Measurements from ENCODE around the gene MAP3K3.

DNA sequence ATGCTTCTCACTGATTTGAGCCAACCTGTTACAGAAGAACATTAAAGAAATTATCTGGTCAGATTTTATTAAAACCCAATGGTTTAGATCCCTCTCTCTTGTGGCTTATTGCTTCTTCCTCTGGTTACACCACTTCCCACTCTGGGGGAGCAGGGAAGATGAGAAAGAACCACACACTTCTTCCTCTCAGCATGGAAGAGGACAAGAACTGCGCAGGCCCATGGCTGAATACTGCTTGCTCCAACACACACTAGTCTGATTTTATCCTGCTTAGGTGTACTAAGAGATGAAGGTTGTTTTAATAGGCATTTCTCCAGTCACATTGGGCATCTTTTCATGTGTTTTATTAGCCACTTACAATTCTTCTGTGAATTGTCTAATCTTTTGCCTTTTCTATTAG is 27.6 kb downstream of the MAP3K3 start:
- no peak for TF ChIP-seq EP300 (IDR thresholded peaks at IDR 0.05; ENCODE audit: borderline replicate concordance)
- no peak for TF ChIP-seq YY1 (IDR thresholded peaks at IDR 0.05; ENCODE audit: low read depth)
- no peak for TF ChIP-seq ZBTB7A (IDR thresholded peaks at IDR 0.05; ENCODE audit: low read depth)
- TF ChIP-seq, protein P1, sequence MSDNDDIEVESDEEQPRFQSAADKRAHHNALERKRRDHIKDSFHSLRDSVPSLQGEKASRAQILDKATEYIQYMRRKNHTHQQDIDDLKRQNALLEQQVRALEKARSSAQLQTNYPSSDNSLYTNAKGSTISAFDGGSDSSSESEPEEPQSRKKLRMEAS (IDR thresholded peaks at IDR 0.05): no peak
- TF ChIP-seq TCF12 (IDR thresholded peaks at IDR 0.05; ENCODE audit: low read depth): no peak
- TF ChIP-seq RAD21 (IDR thresholded peaks at IDR 0.05; ENCODE audit: low read depth): no peak
- TF ChIP-seq, protein P2, sequence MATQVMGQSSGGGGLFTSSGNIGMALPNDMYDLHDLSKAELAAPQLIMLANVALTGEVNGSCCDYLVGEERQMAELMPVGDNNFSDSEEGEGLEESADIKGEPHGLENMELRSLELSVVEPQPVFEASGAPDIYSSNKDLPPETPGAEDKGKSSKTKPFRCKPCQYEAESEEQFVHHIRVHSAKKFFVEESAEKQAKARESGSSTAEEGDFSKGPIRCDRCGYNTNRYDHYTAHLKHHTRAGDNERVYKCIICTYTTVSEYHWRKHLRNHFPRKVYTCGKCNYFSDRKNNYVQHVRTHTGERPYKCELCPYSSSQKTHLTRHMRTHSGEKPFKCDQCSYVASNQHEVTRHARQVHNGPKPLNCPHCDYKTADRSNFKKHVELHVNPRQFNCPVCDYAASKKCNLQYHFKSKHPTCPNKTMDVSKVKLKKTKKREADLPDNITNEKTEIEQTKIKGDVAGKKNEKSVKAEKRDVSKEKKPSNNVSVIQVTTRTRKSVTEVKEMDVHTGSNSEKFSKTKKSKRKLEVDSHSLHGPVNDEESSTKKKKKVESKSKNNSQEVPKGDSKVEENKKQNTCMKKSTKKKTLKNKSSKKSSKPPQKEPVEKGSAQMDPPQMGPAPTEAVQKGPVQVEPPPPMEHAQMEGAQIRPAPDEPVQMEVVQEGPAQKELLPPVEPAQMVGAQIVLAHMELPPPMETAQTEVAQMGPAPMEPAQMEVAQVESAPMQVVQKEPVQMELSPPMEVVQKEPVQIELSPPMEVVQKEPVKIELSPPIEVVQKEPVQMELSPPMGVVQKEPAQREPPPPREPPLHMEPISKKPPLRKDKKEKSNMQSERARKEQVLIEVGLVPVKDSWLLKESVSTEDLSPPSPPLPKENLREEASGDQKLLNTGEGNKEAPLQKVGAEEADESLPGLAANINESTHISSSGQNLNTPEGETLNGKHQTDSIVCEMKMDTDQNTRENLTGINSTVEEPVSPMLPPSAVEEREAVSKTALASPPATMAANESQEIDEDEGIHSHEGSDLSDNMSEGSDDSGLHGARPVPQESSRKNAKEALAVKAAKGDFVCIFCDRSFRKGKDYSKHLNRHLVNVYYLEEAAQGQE (IDR thresholded peaks at IDR 0.05; ENCODE audit: low read depth): no peak
